ENCODE measurements around the gene SLC48A1. TPM values are rescaled to one million over a fixed set of nuclear protein-coding genes. Genes with fewer than 3 reads are reported as not detected.
"Not testable (repeated sequence)": the region's sequence is repeated elsewhere in the genome, so short reads cannot be mapped to it uniquely, and the experiment has no call there.

Gene SLC48A1
- polyA plus RNA-seq, 3 donors from 2014 or later: 0.54 to 5.6 (median 3.1) TPM

- Mint-ChIP-seq H3K4me1 (peaks cover 98 to 100% of the 10 kb centered on the region in 2 donors), H3K27me3 (ENCODE audit: low read depth in 3 of 3) (peaks cover 7 to 17% (median 8%) of the 10 kb centered on the region in 3 donors), H3K9me3 (no peaks in the 10 kb centered on the region), H3K4me3 (peak overlapping the region; percentile 81 to 92 (median 88)), H3K36me3 (no peaks in the 10 kb centered on the region), H3K27ac (peak overlapping the region; percentile 91 to 98 (median 96))
- DNase-seq: no peak
These were observed 38.8 kb downstream of the SLC48A1 start for GRCh38 chr12:47811581-47812484.

- no peaks in the 10 kb centered on the region for H3K36me3 Mint-ChIP-seq
- peak; percentile 74 to 77 (median 75) for DNase-seq
- H3K27ac Mint-ChIP-seq: peak overlapping the region; percentile 90 to 98 (median 95)
- peak overlapping the region; percentile 81 to 92 (median 88) for H3K4me3 Mint-ChIP-seq
- peaks cover 6 to 17% (median 7%) of the 10 kb centered on the region in 3 donors for H3K27me3 Mint-ChIP-seq (ENCODE audit: low read depth in 3 of 3)
- H3K4me1 Mint-ChIP-seq: peaks cover 98 to 100% of the 10 kb centered on the region in 2 donors
- no peaks in the 10 kb centered on the region for H3K9me3 Mint-ChIP-seq
These were observed 39.9 kb downstream of the SLC48A1 start for GRCh38 chr12:47812797-47813510.

- H3K4me1 Mint-ChIP-seq: peaks cover 98 to 100% of the 10 kb centered on the region in 2 donors
- H3K9me3 Mint-ChIP-seq: no peaks in the 10 kb centered on the region
- DNase-seq: peak in 1 of 3 donors; percentile 33
- H3K4me3 Mint-ChIP-seq: peak overlapping the region; percentile 81 to 92 (median 88)
- H3K36me3 Mint-ChIP-seq: no peaks in the 10 kb centered on the region
- peaks cover 7 to 14% (median 12%) of the 10 kb centered on the region in 3 donors for H3K27me3 Mint-ChIP-seq (ENCODE audit: low read depth in 3 of 3)
- peak overlapping the region; percentile 90 to 98 (median 95) for H3K27ac Mint-ChIP-seq
These were observed 40.6 kb downstream of the SLC48A1 start for GRCh38 chr12:47813511-47814196.

- Mint-ChIP-seq H3K27me3 (ENCODE audit: low read depth in 3 of 3) (peaks cover 8 to 19% (median 15%) of the 10 kb centered on the region in 3 donors), H3K4me1 (peaks cover 90 to 91% of the 10 kb centered on the region in 2 donors), H3K27ac (peak overlapping the region; percentile 90 to 98 (median 95)), H3K9me3 (no peaks in the 10 kb centered on the region), H3K36me3 (no peaks in the 10 kb centered on the region), H3K4me3 (peak overlapping the region; percentile 81 to 92 (median 88))
- DNase-seq: no peak
These were observed 41.6 kb downstream of the SLC48A1 start for GRCh38 chr12:47814539-47815170.

GRCh38 chr12:47815447-47815846 is 42.4 kb downstream of the SLC48A1 start:
- Mint-ChIP-seq H3K27me3 (ENCODE audit: low read depth in 3 of 3) (peaks cover 8 to 20% (median 12%) of the 10 kb centered on the region in 3 donors), H3K27ac (peak overlapping the region; percentile 90 to 98 (median 95)), H3K4me3 (peak overlapping the region in 4 of 5 donors; percentile 81 to 90 (median 86)), H3K4me1 (peaks cover 86 to 89% of the 10 kb centered on the region in 2 donors)
- H3K9me3 Mint-ChIP-seq, H3K36me3 Mint-ChIP-seq, DNase-seq: not testable (repeated sequence)

GRCh38 chr12:47816403-47817271 is 43.6 kb downstream of the SLC48A1 start:
- Mint-ChIP-seq H3K4me1 (peaks cover 81 to 89% of the 10 kb centered on the region in 2 donors), H3K27me3 (ENCODE audit: low read depth in 3 of 3) (peaks cover 8 to 19% (median 8%) of the 10 kb centered on the region in 3 donors), H3K36me3 (no peaks in the 10 kb centered on the region), H3K9me3 (no peaks in the 10 kb centered on the region), H3K27ac (peak overlapping the region; percentile 83 to 98 (median 94)), H3K4me3 (peak overlapping the region; percentile 78 to 94 (median 86))
- DNase-seq: no peak

- H3K4me3 Mint-ChIP-seq: peak overlapping the region; percentile 78 to 94 (median 86)
- H3K27ac Mint-ChIP-seq: peak overlapping the region; percentile 74 to 98 (median 92)
- H3K27me3 Mint-ChIP-seq (ENCODE audit: low read depth in 3 of 3): peaks cover 8 to 19% (median 8%) of the 10 kb centered on the region in 3 donors
- no peaks in the 10 kb centered on the region for H3K9me3 Mint-ChIP-seq
- no peak for DNase-seq
- H3K36me3 Mint-ChIP-seq: no peaks in the 10 kb centered on the region
- H3K4me1 Mint-ChIP-seq: peaks cover 73 to 82% of the 10 kb centered on the region in 2 donors
These were observed 44.4 kb downstream of the SLC48A1 start for GRCh38 chr12:47817272-47818006.

- DNase-seq: no peak
- peaks cover 68 to 79% of the 10 kb centered on the region in 2 donors for H3K4me1 Mint-ChIP-seq
- H3K27ac Mint-ChIP-seq: peak overlapping the region; percentile 74 to 98 (median 92)
- no peaks in the 10 kb centered on the region for H3K9me3 Mint-ChIP-seq
- H3K27me3 Mint-ChIP-seq (ENCODE audit: low read depth in 3 of 3): peaks cover 8 to 21% (median 8%) of the 10 kb centered on the region in 3 donors
- no peaks in the 10 kb centered on the region for H3K36me3 Mint-ChIP-seq
- peak overlapping the region; percentile 78 to 94 (median 86) for H3K4me3 Mint-ChIP-seq
These were observed 45.0 kb downstream of the SLC48A1 start for GRCh38 chr12:47818007-47818376.

GRCh38 chr12:47818467-47819137 is 45.6 kb downstream of the SLC48A1 start:
- Mint-ChIP-seq H3K27ac (peak overlapping the region; percentile 74 to 98 (median 92)), H3K4me1 (peaks cover 62 to 79% of the 10 kb centered on the region in 2 donors), H3K4me3 (peak overlapping the region; percentile 78 to 94 (median 86)), H3K27me3 (ENCODE audit: low read depth in 3 of 3) (peaks cover 8 to 17% (median 8%) of the 10 kb centered on the region in 3 donors), H3K36me3 (no peaks in the 10 kb centered on the region), H3K9me3 (no peaks in the 10 kb centered on the region)
- DNase-seq: peak; percentile 78 to 82 (median 78)

GRCh38 chr12:47819138-47819895 is 46.3 kb downstream of the SLC48A1 start:
- peaks cover 62 to 79% of the 10 kb centered on the region in 2 donors for H3K4me1 Mint-ChIP-seq
- no peaks in the 10 kb centered on the region for H3K9me3 Mint-ChIP-seq
- peak overlapping the region; percentile 74 to 98 (median 92) for H3K27ac Mint-ChIP-seq
- H3K27me3 Mint-ChIP-seq (ENCODE audit: low read depth in 3 of 3): peaks cover 8 to 17% (median 8%) of the 10 kb centered on the region in 3 donors
- H3K36me3 Mint-ChIP-seq: no peaks in the 10 kb centered on the region
- no peak for DNase-seq
- H3K4me3 Mint-ChIP-seq: peak overlapping the region; percentile 78 to 94 (median 86)
